SH-SY5Y (cell line): ENCODE measurements around the gene CTNNBIP1.

Experiments used
- GATA2 ChIP-seq: IDR thresholded peaks from 2 replicates; pipeline ENCODE4 v1.6.1; 2011; ENCODE audit warnings: mild to moderate bottlenecking, low read depth, low read length
- GATA3 ChIP-seq: IDR thresholded peaks from 2 replicates; pipeline ENCODE4 v1.6.1; 2011; ENCODE audit warnings: low read depth, mild to moderate bottlenecking, low read length, moderate library complexity

Gene CTNNBIP1

GRCh38 chr1:9859281-9860014, 50.6 kb downstream of the CTNNBIP1 start:
- TF ChIP-seq GATA2, result no peak

- TF ChIP-seq GATA3 (no peak), GATA2 (no peak)
These were observed 51.6 kb downstream of the CTNNBIP1 start for GRCh38 chr1:9858293-9859035.

GRCh38 chr1:9855186-9855585, 54.9 kb downstream of the CTNNBIP1 start:
- TF ChIP-seq GATA2, result no peak
- TF ChIP-seq GATA3, result no peak

- no peak for TF ChIP-seq GATA3
These were observed 56.8 kb downstream of the CTNNBIP1 start for GRCh38 chr1:9853249-9853595.

- TF ChIP-seq GATA3 (no peak), GATA2 (no peak)
These were observed 57.4 kb downstream of the CTNNBIP1 start for GRCh38 chr1:9852410-9853248.

GRCh38 chr1:9852004-9852403, 58.1 kb downstream of the CTNNBIP1 start:
- TF ChIP-seq GATA3, result no peak
- no peak for TF ChIP-seq GATA2

GRCh38 chr1:9850442-9851162, 59.5 kb downstream of the CTNNBIP1 start:
- TF ChIP-seq GATA2 (no peak), GATA3 (no peak)

GRCh38 chr1:9849691-9850441, 60.2 kb downstream of the CTNNBIP1 start:
- TF ChIP-seq GATA2, result no peak
- no peak for TF ChIP-seq GATA3

- TF ChIP-seq GATA2 (no peak), GATA3 (no peak)
These were observed 62.0 kb downstream of the CTNNBIP1 start for GRCh38 chr1:9848022-9848421.

GRCh38 chr1:9847269-9847668, 62.8 kb downstream of the CTNNBIP1 start:
- TF ChIP-seq GATA3, result no peak
- TF ChIP-seq GATA2, result no peak

- TF ChIP-seq GATA2 (no peak), GATA3 (no peak)
These were observed 63.4 kb downstream of the CTNNBIP1 start for GRCh38 chr1:9846611-9847171.

- TF ChIP-seq GATA3, result no peak
- TF ChIP-seq GATA2, result no peak
These were observed 64.2 kb downstream of the CTNNBIP1 start for GRCh38 chr1:9845914-9846313.

- no peak for TF ChIP-seq GATA3
- TF ChIP-seq GATA2, result no peak
These were observed 65.3 kb downstream of the CTNNBIP1 start for GRCh38 chr1:9844756-9845155.

GRCh38 chr1:9844106-9844505, 66.0 kb downstream of the CTNNBIP1 start:
- TF ChIP-seq GATA2 (no peak), GATA3 (no peak)
